Measurements from ENCODE around the gene SIPA1L3. TPM values are rescaled to one million over a fixed set of nuclear protein-coding genes. Genes with fewer than 3 reads are reported as not detected.

SIPA1L3 gene
- total RNA-seq, 1 experiment from 2014 or later, result 125 TPM

DNA sequence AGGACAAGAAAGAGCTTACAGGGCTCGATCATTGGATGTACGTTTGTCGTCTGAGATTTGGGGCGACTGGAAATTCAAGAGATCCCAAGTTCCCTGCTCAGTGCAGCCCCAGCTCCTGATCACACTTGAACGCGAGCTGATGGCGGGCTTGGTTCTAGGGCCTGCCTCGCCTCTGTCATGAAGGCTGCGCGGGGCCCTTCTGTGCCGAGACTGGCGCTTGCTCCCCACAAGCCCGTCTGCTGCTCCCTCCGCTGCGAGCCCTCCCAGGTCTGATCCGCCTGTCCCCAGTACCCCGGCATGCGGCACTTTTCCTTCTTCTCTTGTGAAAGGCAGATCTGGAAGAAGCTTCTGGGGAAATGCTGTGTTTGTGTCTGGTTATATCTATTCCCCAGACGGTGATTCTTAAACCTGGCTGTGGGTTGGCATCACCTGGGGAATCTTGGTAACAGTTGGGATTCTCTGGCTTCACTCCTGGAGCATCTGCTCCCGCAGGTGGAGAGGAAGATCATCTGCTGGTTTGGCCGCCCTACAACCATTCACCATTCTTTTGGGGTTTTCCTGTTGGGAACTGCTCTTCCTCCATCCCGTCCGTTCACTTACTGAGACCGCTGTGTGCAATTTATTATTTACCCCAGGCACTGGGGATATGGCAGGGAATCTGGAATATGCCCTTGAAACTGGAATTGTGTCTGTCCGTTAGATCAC, 43.6 kb downstream of the SIPA1L3 start:
- DNase-seq, result no peak
- Histone ChIP-seq H3K4me1 (peaks cover 43% of the 10 kb centered on the region), H3K36me3 (ENCODE audit: control insufficient read depth, insufficient read depth, low read length) (peaks cover 2% of the 10 kb centered on the region), H3K27me3 (replicated peaks; ENCODE audit: control insufficient read depth, insufficient read depth, low read length) (no peaks in the 10 kb centered on the region), H3K4me3 (ENCODE audit: low read depth, low read length) (no peak overlapping the region), H3K9me3 (no peaks in the 10 kb centered on the region)
- POLR2A ChIA-PET, result interaction anchor here (0.9 to 1.0 kb wide), 2 partner anchors 18 to 44 kb away, joined by 3 read pairs; partner anchors contain the start of genes SIPA1L3 and WDR87
- Mint-ChIP-seq H3K9me3 (ENCODE audit: unreplicated experiment) (no peaks in the 10 kb centered on the region), H3K27ac (ENCODE audit: unreplicated experiment) (peak overlapping the region; percentile 89), H3K36me3 (ENCODE audit: insufficient read depth, unreplicated experiment) (peaks cover 68% of the 10 kb centered on the region), H3K4me1 (ENCODE audit: low read depth, unreplicated experiment) (peaks cover 45% of the 10 kb centered on the region), H3K4me3 (ENCODE audit: unreplicated experiment) (no peak overlapping the region), H3K27me3 (ENCODE audit: insufficient read depth, unreplicated experiment) (no peaks in the 10 kb centered on the region)
- BruUV-seq (replicated peaks), result no TSS peak
- intact Hi-C loops (cut with micrococcal nuclease; ENCODE audit: unreplicated experiment), result loop anchor here (1.0 kb wide), 1 partner anchor 7 kb away; no protein-coding TSS in a partner anchor
- TF ChIP-seq, protein P1, sequence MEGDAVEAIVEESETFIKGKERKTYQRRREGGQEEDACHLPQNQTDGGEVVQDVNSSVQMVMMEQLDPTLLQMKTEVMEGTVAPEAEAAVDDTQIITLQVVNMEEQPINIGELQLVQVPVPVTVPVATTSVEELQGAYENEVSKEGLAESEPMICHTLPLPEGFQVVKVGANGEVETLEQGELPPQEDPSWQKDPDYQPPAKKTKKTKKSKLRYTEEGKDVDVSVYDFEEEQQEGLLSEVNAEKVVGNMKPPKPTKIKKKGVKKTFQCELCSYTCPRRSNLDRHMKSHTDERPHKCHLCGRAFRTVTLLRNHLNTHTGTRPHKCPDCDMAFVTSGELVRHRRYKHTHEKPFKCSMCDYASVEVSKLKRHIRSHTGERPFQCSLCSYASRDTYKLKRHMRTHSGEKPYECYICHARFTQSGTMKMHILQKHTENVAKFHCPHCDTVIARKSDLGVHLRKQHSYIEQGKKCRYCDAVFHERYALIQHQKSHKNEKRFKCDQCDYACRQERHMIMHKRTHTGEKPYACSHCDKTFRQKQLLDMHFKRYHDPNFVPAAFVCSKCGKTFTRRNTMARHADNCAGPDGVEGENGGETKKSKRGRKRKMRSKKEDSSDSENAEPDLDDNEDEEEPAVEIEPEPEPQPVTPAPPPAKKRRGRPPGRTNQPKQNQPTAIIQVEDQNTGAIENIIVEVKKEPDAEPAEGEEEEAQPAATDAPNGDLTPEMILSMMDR (IDR thresholded peaks at IDR 0.05; ENCODE audit: insufficient read depth in 1 of 2, low read depth in 1 of 2, low read length in 1 of 2, severe bottlenecking in 1 of 2, unreplicated experiment in 1 of 2), result no peak
- CTCF ChIA-PET, result interaction anchor here (0.5 to 1.1 kb wide), 4 partner anchors 12 to 1992 kb away, joined by 3 read pairs; no protein-coding TSS in a partner anchor

- H3K4me1 ChIP-seq, result peaks cover 42% of the 10 kb centered on the region
- ChIA-PET POLR2A (interaction anchor here (0.6 to 1.3 kb wide), 3 partner anchors 20 to 46 kb away, joined by 3 to 7 read pairs (median 3); partner anchors contain the start of gene WDR87), CTCF (interaction anchor here (1.0 kb wide), 1 partner anchor 40 kb away, joined by 3 read pairs; no protein-coding TSS in a partner anchor)
- H3K27me3 ChIP-seq (replicated peaks; ENCODE audit: control insufficient read depth, insufficient read depth, low read length), result no peaks in the 10 kb centered on the region
- Mint-ChIP-seq H3K27ac (ENCODE audit: unreplicated experiment) (peak overlapping the region; percentile 89), H3K27me3 (ENCODE audit: insufficient read depth, unreplicated experiment) (no peaks in the 10 kb centered on the region), H3K4me1 (ENCODE audit: low read depth, unreplicated experiment) (peaks cover 45% of the 10 kb centered on the region), H3K9me3 (ENCODE audit: unreplicated experiment) (no peaks in the 10 kb centered on the region), H3K36me3 (ENCODE audit: insufficient read depth, unreplicated experiment) (peaks cover 67% of the 10 kb centered on the region), H3K4me3 (ENCODE audit: unreplicated experiment) (peak overlapping the region; percentile 25)
- peak; percentile 69 to 79 for DNase-seq
- H3K36me3 ChIP-seq (ENCODE audit: control insufficient read depth, insufficient read depth, low read length), result peaks cover 2% of the 10 kb centered on the region
- intact Hi-C loops (cut with micrococcal nuclease; ENCODE audit: unreplicated experiment), result loop anchor here (1.0 kb wide), 1 partner anchor 9 kb away; no protein-coding TSS in a partner anchor
- BruUV-seq (replicated peaks), result TSS peak; percentile 26
- H3K9me3 ChIP-seq, result no peaks in the 10 kb centered on the region
- TF ChIP-seq, protein P1 (IDR thresholded peaks at IDR 0.05; ENCODE audit: insufficient read depth in 1 of 2, low read depth in 1 of 2, low read length in 1 of 2, severe bottlenecking in 1 of 2, unreplicated experiment in 1 of 2), result no peak
- H3K4me3 ChIP-seq (ENCODE audit: low read depth, low read length), result no peak overlapping the region
Measured at GRCh38 chr19:37951816-37952210, 44.8 kb downstream of the SIPA1L3 start.

GRCh38 chr19:37953171-37953917, 46.3 kb downstream of the SIPA1L3 start:
- intact Hi-C loops (cut with micrococcal nuclease; ENCODE audit: unreplicated experiment), result no loop called here
- no peak for DNase-seq
- ChIA-PET POLR2A (interaction anchor here (0.5 kb wide), 1 partner anchor 22 kb away, joined by 3 read pairs; no protein-coding TSS in a partner anchor), CTCF (interaction anchor here (0.6 to 0.8 kb wide), 2 partner anchors 21 to 47 kb away, joined by 3 to 4 read pairs; partner anchors contain the start of gene WDR87)
- Histone ChIP-seq H3K9me3 (no peaks in the 10 kb centered on the region; the same call in 1 of the 2 replicates), H3K36me3 (ENCODE audit: control insufficient read depth, insufficient read depth, low read length) (no peaks in the 10 kb centered on the region; the same call in none of the 2 replicates), H3K4me3 (ENCODE audit: low read depth, low read length) (no peak overlapping the region), H3K27me3 (replicated peaks; ENCODE audit: control insufficient read depth, insufficient read depth, low read length) (no peaks in the 10 kb centered on the region), H3K4me1 (peaks cover 42% of the 10 kb centered on the region)
- peaks cover 34% of the 10 kb centered on the region for H3K4me1 Mint-ChIP-seq (ENCODE audit: low read depth, unreplicated experiment)
- no peaks in the 10 kb centered on the region for H3K27me3 Mint-ChIP-seq (ENCODE audit: insufficient read depth, unreplicated experiment)
- no peaks in the 10 kb centered on the region for H3K9me3 Mint-ChIP-seq (ENCODE audit: unreplicated experiment)
- no TSS peak for BruUV-seq (replicated peaks)
- H3K36me3 Mint-ChIP-seq (ENCODE audit: insufficient read depth, unreplicated experiment), result peaks cover 55% of the 10 kb centered on the region
- no peak overlapping the region for H3K4me3 Mint-ChIP-seq (ENCODE audit: unreplicated experiment)
- TF ChIP-seq, protein P1 (IDR thresholded peaks at IDR 0.05; ENCODE audit: insufficient read depth in 1 of 2, low read depth in 1 of 2, low read length in 1 of 2, severe bottlenecking in 1 of 2, unreplicated experiment in 1 of 2), result no peak
- peak overlapping the region; percentile 77 for H3K27ac Mint-ChIP-seq (ENCODE audit: unreplicated experiment)
